Trophoblast cell (in vitro differentiated cells and primary cell): ENCODE data around the gene TRAPPC1. TPM values are rescaled to one million over a fixed set of nuclear protein-coding genes. Genes with fewer than 3 reads are reported as not detected.

ENCODE experiments used
- DNase-seq, 2 donors: peaks; one replicate each; pipeline ENCODE4 v3.0.0-alpha.2; 2016
- H2AFZ ChIP-seq: 2 replicates; pipeline ENCODE4 v1.6.1; 2013; ENCODE audit warnings: low read length, moderate library complexity, mild to moderate bottlenecking; ENCODE audit not compliant: insufficient read depth, poor library complexity
- H2AK5ac ChIP-seq: 2 replicates; pipeline ENCODE4 v1.6.1; 2013; ENCODE audit warnings: mild to moderate bottlenecking, low read length
- H2BK120ac ChIP-seq: 2 replicates; pipeline ENCODE4 v1.6.1; 2013; ENCODE audit warnings: low read length, mild to moderate bottlenecking, moderate library complexity; ENCODE audit not compliant: insufficient read depth, poor library complexity
- H2BK12ac ChIP-seq: 2 replicates; pipeline ENCODE4 v1.6.1; 2013; ENCODE audit warnings: mild to moderate bottlenecking, low read length, moderate library complexity
- H2BK5ac ChIP-seq: 2 replicates; pipeline ENCODE4 v1.6.1; 2013; ENCODE audit warnings: low read length, low read depth, moderate library complexity, mild to moderate bottlenecking; ENCODE audit not compliant: poor library complexity
- H3K14ac ChIP-seq: 2 replicates; pipeline ENCODE4 v1.6.1; 2013; ENCODE audit warnings: mild to moderate bottlenecking, low read length
- H3K18ac ChIP-seq: 2 replicates; pipeline ENCODE4 v1.6.1; 2013; ENCODE audit warnings: mild to moderate bottlenecking, low read length
- H3K23ac ChIP-seq: 2 replicates; pipeline ENCODE4 v1.6.1; 2013; ENCODE audit warnings: low read length
- H3K27ac ChIP-seq: 2 replicates; pipeline ENCODE4 v1.5.1; 2013; ENCODE audit warnings: low read depth, mild to moderate bottlenecking, inconsistent platforms, low read length, moderate library complexity
- H3K27me3 ChIP-seq: 2 replicates; pipeline ENCODE4 v1.6.1; 2013; ENCODE audit warnings: inconsistent platforms, mild to moderate bottlenecking, low read length, moderate library complexity; ENCODE audit not compliant: insufficient read depth
- H3K36me3 ChIP-seq, 2 experiments: 1 replicate in 1 of 2; 2 replicates in 1 of 2; pipeline ENCODE4 v1.6.1; 2013; ENCODE audit warnings: low read length in 2 of 2, mild to moderate bottlenecking in 2 of 2, moderate library complexity in 1 of 2; ENCODE audit not compliant: insufficient read depth in 2 of 2, control insufficient read depth in 1 of 2
- H3K4ac ChIP-seq: 2 replicates; pipeline ENCODE4 v1.6.1; 2013; ENCODE audit warnings: low read depth, mild to moderate bottlenecking, low read length, moderate library complexity
- H3K4me1 ChIP-seq, 2 experiments: 1 replicate in 1 of 2; 2 replicates in 1 of 2; pipeline ENCODE4 v1.6.1; 2013; ENCODE audit warnings: low read length in 2 of 2, mild to moderate bottlenecking in 2 of 2, moderate library complexity in 1 of 2; ENCODE audit not compliant: insufficient read depth in 2 of 2, control insufficient read depth in 1 of 2
- H3K4me2 ChIP-seq: 2 replicates; pipeline ENCODE4 v1.6.1; 2013; ENCODE audit warnings: inconsistent platforms, mild to moderate bottlenecking, low read length, moderate library complexity
- H3K4me3 ChIP-seq: 2 replicates; pipeline ENCODE4 v1.5.1; 2013; ENCODE audit warnings: mild to moderate bottlenecking, low read depth, low read length, inconsistent platforms
- H3K79me1 ChIP-seq: one replicate; pipeline ENCODE4 v1.6.1; 2013; ENCODE audit warnings: low read length
- H3K79me2 ChIP-seq: 2 replicates; pipeline ENCODE4 v1.6.1; 2013; ENCODE audit warnings: low read length, mild to moderate bottlenecking; ENCODE audit not compliant: control insufficient read depth, insufficient read depth, poor library complexity
- H3K9ac ChIP-seq: 2 replicates; pipeline ENCODE4 v1.6.1; 2013; ENCODE audit warnings: mild to moderate bottlenecking, low read length
- H3K9me3 ChIP-seq: 2 replicates; pipeline ENCODE4 v1.6.1; 2013; ENCODE audit warnings: low read depth, mild to moderate bottlenecking, control low read depth, inconsistent platforms, low read length; ENCODE audit not compliant: insufficient read depth
- H4K12ac ChIP-seq: 2 replicates; pipeline ENCODE4 v1.6.1; 2013; ENCODE audit warnings: low read depth, mild to moderate bottlenecking, low read length, moderate library complexity
- H4K8ac ChIP-seq: 2 replicates; pipeline ENCODE4 v1.6.1; 2013; ENCODE audit warnings: low read depth, mild to moderate bottlenecking, low read length, moderate library complexity
- H4K91ac ChIP-seq: one replicate; pipeline ENCODE4 v1.6.1; 2013; ENCODE audit warnings: low read depth, mild to moderate bottlenecking, low read length, moderate library complexity
- WGBS: extraction: QIAGEN DNeasy Blood & Tissue Kit; methylation state at CpG from one replicate; pipeline ENCODE4 v1.1.7; 2013; ENCODE audit warnings: missing lambda C conversion rate; ENCODE audit not compliant: insufficient read length, insufficient coverage; ENCODE audit errors: extremely low coverage; 5-methylcytosine and 5-hydroxymethylcytosine counted together
- polyA plus RNA-seq: library from polyadenylated mRNA; stranded (reverse); fragments of 200-250 nt; gene quantifications from 2 replicates; pipeline ENCODE4 v1.2.3, GENCODE V29; 2013

Gene TRAPPC1
- polyA plus RNA-seq: 179 and 180 TPM in 2 replicates

GRCh38 chr17:7931709-7932482, at the start of gene TRAPPC1, which contains the start of gene CNTROB:
TSS of gene TRAPPC1 (minus strand) at chr17:7931946. CDS start at chr17:7931829, 117 bp downstream.
TSS of gene CNTROB (plus strand) at chr17:7932206. CDS start at chr17:7933080, 874 bp downstream.
- H3K79me1 ChIP-seq: peaks cover 9% of the 10 kb centered on the region
- H3K27ac ChIP-seq: no peak within 1 kb of the TSS
- H2BK5ac ChIP-seq: peak within 1 kb of the TSS; percentile 65
- peak within 1 kb of the TSS; percentile 88 for H4K12ac ChIP-seq
- H3K4me3 ChIP-seq: peak within 1 kb of the TSS; percentile 92
- H3K79me2 ChIP-seq: peaks cover 7% of the 10 kb centered on the region
- peak; percentile 99 to 100 for DNase-seq
- H2BK12ac ChIP-seq: no peak within 1 kb of the TSS
- H3K4ac ChIP-seq: peak within 1 kb of the TSS; percentile 84
- peak within 1 kb of the TSS; percentile 88 for H3K9ac ChIP-seq
- H3K36me3 ChIP-seq: peaks cover 15 to 19% of the 10 kb centered on the region in 2 experiments
- no CpG with 5 or more reads among the region's 55 CpGs for WGBS
- peak within 1 kb of the TSS; percentile 98 for H3K18ac ChIP-seq
- H3K9me3 ChIP-seq: peaks cover 4% of the 10 kb centered on the region
- peak within 1 kb of the TSS; percentile 69 for H3K4me2 ChIP-seq
- H3K14ac ChIP-seq: peak within 1 kb of the TSS; percentile 96
- no peak within 1 kb of the TSS for H3K23ac ChIP-seq
- peaks cover 8% of the 10 kb centered on the region for H3K27me3 ChIP-seq
- peak within 1 kb of the TSS; percentile 91 for H4K91ac ChIP-seq
- H2BK120ac ChIP-seq: peak within 1 kb of the TSS; percentile 70
- peaks cover 10 to 13% of the 10 kb centered on the region in 2 experiments for H3K4me1 ChIP-seq
- H2AK5ac ChIP-seq: peak within 1 kb of the TSS; percentile 87
- peak within 1 kb of the TSS; percentile 95 for H4K8ac ChIP-seq
- peak within 1 kb of the TSS; percentile 97 for H2AFZ ChIP-seq

GRCh38 chr17:7977805-7978204, 46.1 kb upstream of the TRAPPC1 start:
- no peak overlapping the region for H2BK5ac ChIP-seq
- no peak overlapping the region for H2AK5ac ChIP-seq
- no peak overlapping the region for H3K9ac ChIP-seq
- H3K9me3 ChIP-seq: peaks cover 3% of the 10 kb centered on the region
- H3K36me3 ChIP-seq: no peaks in the 10 kb centered on the region
- no peak overlapping the region for H3K23ac ChIP-seq
- no CpG with 5 or more reads among the region's 5 CpGs for WGBS
- no peak overlapping the region for H3K4ac ChIP-seq
- H2AFZ ChIP-seq: no peak overlapping the region
- H2BK12ac ChIP-seq: no peak overlapping the region
- H4K91ac ChIP-seq: no peak overlapping the region
- no peaks in the 10 kb centered on the region for H3K79me2 ChIP-seq
- H3K18ac ChIP-seq: no peak overlapping the region
- no peaks in the 10 kb centered on the region for H3K27me3 ChIP-seq
- H3K27ac ChIP-seq: no peak overlapping the region
- no peaks in the 10 kb centered on the region for H3K79me1 ChIP-seq
- H2BK120ac ChIP-seq: no peak overlapping the region
- no peak for DNase-seq
- no peak overlapping the region for H4K12ac ChIP-seq
- H3K4me1 ChIP-seq: no peaks in the 10 kb centered on the region
- no peak overlapping the region for H3K4me3 ChIP-seq
- H4K8ac ChIP-seq: no peak overlapping the region
- no peak overlapping the region for H3K14ac ChIP-seq
- no peak overlapping the region for H3K4me2 ChIP-seq

- no peaks in the 10 kb centered on the region for H3K36me3 ChIP-seq
- H3K18ac ChIP-seq: no peak overlapping the region
- no peak overlapping the region for H2BK12ac ChIP-seq
- no peak overlapping the region for H3K4me3 ChIP-seq
- no CpG with 5 or more reads among the region's 4 CpGs for WGBS
- no peak overlapping the region for H3K4ac ChIP-seq
- H4K12ac ChIP-seq: no peak overlapping the region
- H2BK5ac ChIP-seq: no peak overlapping the region
- H2AK5ac ChIP-seq: no peak overlapping the region
- H3K9ac ChIP-seq: no peak overlapping the region
- H2BK120ac ChIP-seq: no peak overlapping the region
- H3K4me1 ChIP-seq: no peaks in the 10 kb centered on the region
- no peak overlapping the region for H3K27ac ChIP-seq
- no peak for DNase-seq
- no peak overlapping the region for H4K8ac ChIP-seq
- no peak overlapping the region for H3K14ac ChIP-seq
- H2AFZ ChIP-seq: no peak overlapping the region
- H4K91ac ChIP-seq: no peak overlapping the region
- H3K27me3 ChIP-seq: no peaks in the 10 kb centered on the region
- H3K4me2 ChIP-seq: no peak overlapping the region
- no peak overlapping the region for H3K23ac ChIP-seq
- H3K79me2 ChIP-seq: no peaks in the 10 kb centered on the region
- H3K79me1 ChIP-seq: no peaks in the 10 kb centered on the region
- H3K9me3 ChIP-seq: peaks cover 3% of the 10 kb centered on the region
Measured at GRCh38 chr17:7977039-7977438, 45.3 kb upstream of the TRAPPC1 start.

DNA sequence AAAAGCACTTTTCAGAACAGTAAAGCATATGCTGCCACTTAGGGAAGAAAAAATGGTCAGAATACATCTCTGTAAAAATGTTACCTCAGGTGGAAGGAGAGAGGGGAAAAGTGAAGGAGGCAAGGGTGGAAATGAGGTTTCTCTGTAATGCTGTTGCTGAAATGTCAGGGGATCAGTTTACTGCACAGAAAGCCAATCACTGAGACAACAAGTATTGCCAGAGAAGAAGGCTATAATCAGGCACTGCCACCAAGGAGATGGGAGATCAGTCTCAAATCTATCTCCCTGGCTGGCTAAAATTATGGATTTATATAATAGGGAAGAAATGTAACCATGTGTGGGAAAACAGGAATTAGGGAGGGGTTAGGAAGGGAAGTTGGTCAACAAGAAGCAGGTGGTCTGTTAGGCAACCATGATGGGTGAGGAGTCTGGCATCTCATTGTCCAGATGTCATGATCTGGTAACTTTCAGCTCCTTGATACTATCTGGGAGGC, 42.9 kb upstream of the TRAPPC1 start:
- H3K79me1 ChIP-seq: no peaks in the 10 kb centered on the region
- H3K79me2 ChIP-seq: no peaks in the 10 kb centered on the region
- H2BK5ac ChIP-seq: no peak overlapping the region
- no peak overlapping the region for H2BK120ac ChIP-seq
- DNase-seq: no peak
- no peaks in the 10 kb centered on the region for H3K27me3 ChIP-seq
- H4K91ac ChIP-seq: no peak overlapping the region
- H3K18ac ChIP-seq: no peak overlapping the region
- H3K36me3 ChIP-seq: no peaks in the 10 kb centered on the region
- no peak overlapping the region for H2AK5ac ChIP-seq
- no peaks in the 10 kb centered on the region for H3K4me1 ChIP-seq
- no peak overlapping the region for H3K23ac ChIP-seq
- H4K12ac ChIP-seq: no peak overlapping the region
- H3K14ac ChIP-seq: no peak overlapping the region
- H2AFZ ChIP-seq: no peak overlapping the region
- H3K4me3 ChIP-seq: no peak overlapping the region
- no peak overlapping the region for H3K4me2 ChIP-seq
- no peak overlapping the region for H3K9ac ChIP-seq
- H3K4ac ChIP-seq: no peak overlapping the region
- peaks cover 3% of the 10 kb centered on the region for H3K9me3 ChIP-seq
- H4K8ac ChIP-seq: no peak overlapping the region
- H3K27ac ChIP-seq: no peak overlapping the region
- no peak overlapping the region for H2BK12ac ChIP-seq
